H9 (cell line): ENCODE measurements around the gene SLC25A25. TPM values are rescaled to one million over a fixed set of nuclear protein-coding genes. Genes with fewer than 3 reads are reported as not detected.

ENCODE experiments used
- DNase-seq: peaks from one replicate; pipeline ENCODE4 v3.0.0-alpha.2; 2017
- H2AFZ ChIP-seq: one replicate; pipeline ENCODE4 v1.6.1; 2013; ENCODE audit warnings: mild to moderate bottlenecking, low read length, control low read depth, moderate library complexity
- H2AK5ac ChIP-seq: 2 replicates; pipeline ENCODE4 v1.6.1; 2013; ENCODE audit warnings: low read length, control low read depth, mixed read lengths; ENCODE audit not compliant: insufficient read length
- H2BK120ac ChIP-seq: one replicate; pipeline ENCODE4 v1.6.1; 2013; ENCODE audit warnings: low read depth, mild to moderate bottlenecking, low read length, control low read depth, inconsistent platforms; ENCODE audit not compliant: poor library complexity, severe bottlenecking
- H2BK12ac ChIP-seq: 2 replicates; pipeline ENCODE4 v1.6.1; 2013; ENCODE audit warnings: low read length, control low read depth, mixed read lengths, low read depth; ENCODE audit not compliant: insufficient read length
- H2BK15ac ChIP-seq: 2 replicates; pipeline ENCODE4 v1.6.1; 2013; ENCODE audit warnings: low read depth, low read length, control low read depth
- H2BK20ac ChIP-seq: one replicate; pipeline ENCODE4 v1.6.1; 2013; ENCODE audit warnings: low read depth, mild to moderate bottlenecking, low read length, control low read depth, inconsistent platforms; ENCODE audit not compliant: poor library complexity, severe bottlenecking
- H2BK5ac ChIP-seq: 2 replicates; pipeline ENCODE4 v1.6.1; 2013; ENCODE audit warnings: low read length, control low read depth, mixed read lengths; ENCODE audit not compliant: insufficient read length
- H3K14ac ChIP-seq: 2 replicates; pipeline ENCODE4 v1.6.1; 2013; ENCODE audit warnings: low read length, control low read depth; ENCODE audit not compliant: insufficient read depth
- H3K18ac ChIP-seq: 2 replicates; pipeline ENCODE4 v1.6.1; 2013; ENCODE audit warnings: low read depth, mild to moderate bottlenecking, mixed read lengths, low read length, control low read depth; ENCODE audit not compliant: insufficient read length
- H3K23ac ChIP-seq: 2 replicates; pipeline ENCODE4 v1.6.1; 2013; ENCODE audit warnings: low read length, control low read depth, mixed read lengths, low read depth; ENCODE audit not compliant: insufficient read length
- H3K23me2 ChIP-seq: 2 replicates; pipeline ENCODE4 v1.6.1; 2013; ENCODE audit warnings: low read depth, mild to moderate bottlenecking, mixed read lengths, low read length, control low read depth; ENCODE audit not compliant: insufficient read length, poor library complexity, severe bottlenecking
- H3K27ac ChIP-seq: 2 replicates; pipeline ENCODE4 v1.5.1; 2013; ENCODE audit warnings: low read length, control low read depth, mixed read lengths, low read depth; ENCODE audit not compliant: insufficient read length
- H3K27me3 ChIP-seq: 2 replicates; pipeline ENCODE4 v1.6.1; 2013; ENCODE audit warnings: low read length, control low read depth, inconsistent platforms; ENCODE audit not compliant: insufficient read depth
- H3K4ac ChIP-seq: 2 replicates; pipeline ENCODE4 v1.6.1; 2013; ENCODE audit warnings: low read depth, mild to moderate bottlenecking, control low read depth, inconsistent platforms, low read length, moderate library complexity
- H3K4me1 ChIP-seq: 2 replicates; pipeline ENCODE4 v1.6.1; 2013; ENCODE audit warnings: low read length, control low read depth, inconsistent platforms; ENCODE audit not compliant: insufficient read depth
- H3K4me2 ChIP-seq: 2 replicates; pipeline ENCODE4 v1.6.1; 2013; ENCODE audit warnings: low read length, control low read depth, mixed read lengths; ENCODE audit not compliant: insufficient read length, insufficient read depth
- H3K56ac ChIP-seq: 2 replicates; pipeline ENCODE4 v1.6.1; 2013; ENCODE audit warnings: low read depth, mild to moderate bottlenecking, mixed read lengths, low read length, control low read depth; ENCODE audit not compliant: insufficient read length
- H3K79me1 ChIP-seq: 2 replicates; pipeline ENCODE4 v1.6.1; 2013; ENCODE audit warnings: low read depth, mild to moderate bottlenecking, moderate library complexity, low read length, control low read depth, inconsistent platforms; ENCODE audit not compliant: insufficient read depth, poor library complexity, severe bottlenecking
- H3K79me2 ChIP-seq: 2 replicates; pipeline ENCODE4 v1.6.1; 2013; ENCODE audit warnings: low read length, control low read depth, inconsistent platforms; ENCODE audit not compliant: insufficient read depth
- H3K9ac ChIP-seq: 2 replicates; pipeline ENCODE4 v1.6.1; 2013; ENCODE audit warnings: low read length, control low read depth, mixed read lengths; ENCODE audit not compliant: insufficient read length; ENCODE audit errors: extremely low read depth
- H3K9me3 ChIP-seq: one replicate; pipeline ENCODE4 v1.6.1; 2013; ENCODE audit warnings: low read depth, low read length, inconsistent platforms; ENCODE audit not compliant: control insufficient read depth
- H3T11ph ChIP-seq: one replicate; pipeline ENCODE4 v1.6.1; 2013; ENCODE audit warnings: mild to moderate bottlenecking, low read length, control low read depth, inconsistent platforms
- H4K20me1 ChIP-seq: one replicate; pipeline ENCODE4 v1.6.1; 2013; ENCODE audit not compliant: control insufficient read depth, insufficient read length, insufficient read depth
- H4K5ac ChIP-seq: 2 replicates; pipeline ENCODE4 v1.6.1; 2013; ENCODE audit warnings: low read depth, mild to moderate bottlenecking, mixed read lengths, low read length, control low read depth; ENCODE audit not compliant: insufficient read length
- H4K8ac ChIP-seq: replicated peaks from 2 replicates; pipeline ENCODE4 v1.6.1; 2013; ENCODE audit warnings: low read length, control low read depth, mixed read lengths, low read depth; ENCODE audit not compliant: insufficient read length
- H4K91ac ChIP-seq: 2 replicates; pipeline ENCODE4 v1.6.1; 2013; ENCODE audit warnings: low read depth, mild to moderate bottlenecking, moderate library complexity, mixed read lengths, low read length, control low read depth; ENCODE audit not compliant: insufficient read length
- H3K27ac Mint-ChIP-seq, 3 experiments: 2 replicates in 2 of 3; 3 replicates in 1 of 3; pipeline ENCODE4 v1.8.0; 2020 to 2021; ENCODE audit warnings: mixed read lengths in 3 of 3, mild to moderate bottlenecking in 1 of 3, moderate library complexity in 1 of 3
- H3K27me3 Mint-ChIP-seq: 2 replicates; pipeline ENCODE4 v1.8.0; 2021; ENCODE audit warnings: low read depth, mild to moderate bottlenecking, moderate library complexity, mixed read lengths
- H3K36me3 Mint-ChIP-seq, 3 experiments: 2 replicates in 2 of 3; 3 replicates in 1 of 3; pipeline ENCODE4 v1.8.0; 2020 to 2021; ENCODE audit warnings: low read depth in 3 of 3, mixed read lengths in 3 of 3; ENCODE audit not compliant: insufficient read depth in 1 of 3
- H3K4me1 Mint-ChIP-seq, 2 experiments: 2 replicates each; pipeline ENCODE4 v1.8.0; 2020; ENCODE audit warnings: mixed read lengths in 2 of 2
- H3K4me3 Mint-ChIP-seq, 2 experiments: 2 replicates in 1 of 2; 3 replicates in 1 of 2; pipeline ENCODE4 v1.8.0; 2020 to 2021; ENCODE audit warnings: mild to moderate bottlenecking in 2 of 2, mixed read lengths in 2 of 2, moderate library complexity in 1 of 2
- H3K9me3 Mint-ChIP-seq, 2 experiments: 2 replicates in 1 of 2; 3 replicates in 1 of 2; pipeline ENCODE4 v1.8.0; 2020; ENCODE audit warnings: mild to moderate bottlenecking in 2 of 2, mixed read lengths in 2 of 2, moderate library complexity in 1 of 2
- CTCF ChIP-seq: fragments of 200-600 bp; sonication (generic); conservative IDR thresholded peaks from 3 replicates; pipeline ENCODE4 v1.8.0; 2021; ENCODE audit warnings: antibody characterized with exemption, mild to moderate bottlenecking
- WGBS: extraction: QIAGEN DNeasy Blood & Tissue Kit; methylation state at CpG from one replicate; pipeline ENCODE4 v1.1.7; 2013; ENCODE audit warnings: missing lambda C conversion rate, low lambda C conversion rate, mixed read lengths; ENCODE audit not compliant: insufficient read length; ENCODE audit errors: extremely low coverage; 5-methylcytosine and 5-hydroxymethylcytosine counted together
- total RNA-seq: library from RNA; stranded (reverse); gene quantifications from 2 replicates; pipeline ENCODE4 v1.2.1, GENCODE V29; 2021

Gene SLC25A25
- total RNA-seq, 1 experiment from 2014 or later = 16.9 TPM

GRCh38 chr9:128080206-128080605 is 12.2 kb downstream of the SLC25A25 start:
- no peak overlapping the region for H3K14ac ChIP-seq

More at GRCh38 chr9:128080206-128080605, 12.2 kb downstream of the SLC25A25 start:
- no peaks in the 10 kb centered on the region; the same call in 1 of the 2 replicates for H3K79me2 ChIP-seq
- no peak overlapping the region for H3K4ac ChIP-seq
- H2BK120ac ChIP-seq = no peak overlapping the region
- H4K20me1 ChIP-seq = no peaks in the 10 kb centered on the region
- H3K27ac Mint-ChIP-seq = no peak overlapping the region
- H3K23ac ChIP-seq = no peak overlapping the region
- no CpG with 5 or more reads among the region's 5 CpGs for WGBS
- no peaks in the 10 kb centered on the region for H3K27me3 Mint-ChIP-seq
- H2BK5ac ChIP-seq = no peak overlapping the region
- no peak overlapping the region for H3K9ac ChIP-seq
- no peak overlapping the region for H2AFZ ChIP-seq
- peaks cover 32 to 35% of the 10 kb centered on the region in 2 experiments for H3K4me1 Mint-ChIP-seq
- H3K9me3 Mint-ChIP-seq = no peaks in the 10 kb centered on the region
- H3K4me1 ChIP-seq = peaks cover 4% of the 10 kb centered on the region; the same call in 1 of the 2 replicates
- no peaks in the 10 kb centered on the region for H3K9me3 ChIP-seq
- peaks cover 3% of the 10 kb centered on the region for H3K79me1 ChIP-seq
- H3K36me3 Mint-ChIP-seq = peaks cover 3 to 5% (median 5%) of the 10 kb centered on the region in 3 experiments; a peak in 5 of 7 replicates
- no peaks in the 10 kb centered on the region for H3K27me3 ChIP-seq
- no peaks in the 10 kb centered on the region for H3K23me2 ChIP-seq
- no peak overlapping the region for H3K18ac ChIP-seq
- no peak overlapping the region for H2BK15ac ChIP-seq
- H3K27ac ChIP-seq = no peak overlapping the region
- H3K4me3 Mint-ChIP-seq = no peak overlapping the region
- no peak overlapping the region for H4K91ac ChIP-seq
- H2AK5ac ChIP-seq = no peak overlapping the region
- H4K5ac ChIP-seq = no peak overlapping the region
- no peak overlapping the region for H3K56ac ChIP-seq
- no peak overlapping the region for H2BK12ac ChIP-seq
- TF ChIP-seq CTCF = no peak
- no peak overlapping the region for H3T11ph ChIP-seq
- no peak overlapping the region for H3K4me2 ChIP-seq
- no peak overlapping the region for H4K8ac ChIP-seq
- DNase-seq = no peak
- no peak overlapping the region for H2BK20ac ChIP-seq
